ENCODE results near the gene LGR6. TPM values are rescaled to one million over a fixed set of nuclear protein-coding genes. Genes with fewer than 3 reads are reported as not detected.

The LGR6 gene
- total RNA-seq, 6 donors from 2014 or later = 0.46 to 5.2 (median 1.1) TPM

- DNase-seq (no peak), ATAC-seq (ENCODE audit: low FRiP score in 2 of 2) (no peak)
- Histone ChIP-seq H3K4me3 (peak overlapping the region in 3 of 4 donors; percentile 28 to 47 (median 40)), H3K27me3 (no peaks in the 10 kb centered on the region), H3K9me3 (no peaks in the 10 kb centered on the region), H3K4me1 (peaks cover 8 to 45% (median 35%) of the 10 kb centered on the region in 4 donors), H3K27ac (peak overlapping the region in 3 of 4 donors; percentile 73 to 93 (median 89)), H3K36me3 (no peaks in the 10 kb centered on the region)
- 81 to 88% methylated on average over 7 to 9 of the region's 10 CpGs for WGBS, 2 donors
- TF ChIP-seq POLR2A (IDR thresholded peaks at IDR 0.05) = no peak
- TF ChIP-seq CTCF (IDR thresholded peaks at IDR 0.05) = no peak
- no peak for TF ChIP-seq POLR2AphosphoS5 (IDR thresholded peaks at IDR 0.05)
- TF ChIP-seq EP300 (IDR thresholded peaks at IDR 0.05) = no peak
These were observed 34.6 kb upstream of the LGR6 start for GRCh38 chr1:202158810-202159533.

- peak overlapping the region in 3 of 4 donors; percentile 28 to 47 (median 40) for H3K4me3 ChIP-seq
- WGBS, 2 donors = 68 to 74% methylated on average over 8 to 12 of the region's 16 CpGs
- DNase-seq (peak in 1 of 2 donors; percentile 56), ATAC-seq (ENCODE audit: low FRiP score in 2 of 2) (no peak)
- H3K9me3 ChIP-seq = no peaks in the 10 kb centered on the region
- no peaks in the 10 kb centered on the region for H3K36me3 ChIP-seq
- H3K4me1 ChIP-seq = peaks cover 8 to 44% (median 33%) of the 10 kb centered on the region in 4 donors
- H3K27me3 ChIP-seq = no peaks in the 10 kb centered on the region
- H3K27ac ChIP-seq = peak overlapping the region; percentile 67 to 93 (median 81)
- TF ChIP-seq POLR2AphosphoS5 (IDR thresholded peaks at IDR 0.05) (no peak), CTCF (IDR thresholded peaks at IDR 0.05) (no peak), EP300 (IDR thresholded peaks at IDR 0.05) (no peak), POLR2A (IDR thresholded peaks at IDR 0.05) (no peak)
These were observed 33.8 kb upstream of the LGR6 start for GRCh38 chr1:202159534-202160371.

GRCh38 chr1:202160377-202160940 lies 33.1 kb upstream of the LGR6 start, which contains the start of gene PTPN7:
TSS of gene PTPN7 (minus strand) at chr1:202160602. CDS start at chr1:202159402, 1,200 bp downstream.
- no peaks in the 10 kb centered on the region for H3K36me3 ChIP-seq
- peak within 1 kb of the TSS; percentile 67 to 93 (median 81) for H3K27ac ChIP-seq
- 52 to 59% methylated on average over 17 of the region's 17 CpGs for WGBS, 2 donors
- TF ChIP-seq CTCF (IDR thresholded peaks at IDR 0.05) (peak in 5 of 6 experiments; percentile 12 to 33 (median 24)), EP300 (IDR thresholded peaks at IDR 0.05) (no peak)
- peak; percentile 11 to 70 for ATAC-seq (ENCODE audit: low FRiP score in 2 of 2)
- H3K27me3 ChIP-seq = no peaks in the 10 kb centered on the region
- peaks cover 2 to 37% (median 26%) of the 10 kb centered on the region in 4 donors for H3K4me1 ChIP-seq
- DNase-seq = peak; percentile 61 to 86
- peak within 1 kb of the TSS in 3 of 4 donors; percentile 28 to 47 (median 40) for H3K4me3 ChIP-seq
- H3K9me3 ChIP-seq = no peaks in the 10 kb centered on the region

DNA sequence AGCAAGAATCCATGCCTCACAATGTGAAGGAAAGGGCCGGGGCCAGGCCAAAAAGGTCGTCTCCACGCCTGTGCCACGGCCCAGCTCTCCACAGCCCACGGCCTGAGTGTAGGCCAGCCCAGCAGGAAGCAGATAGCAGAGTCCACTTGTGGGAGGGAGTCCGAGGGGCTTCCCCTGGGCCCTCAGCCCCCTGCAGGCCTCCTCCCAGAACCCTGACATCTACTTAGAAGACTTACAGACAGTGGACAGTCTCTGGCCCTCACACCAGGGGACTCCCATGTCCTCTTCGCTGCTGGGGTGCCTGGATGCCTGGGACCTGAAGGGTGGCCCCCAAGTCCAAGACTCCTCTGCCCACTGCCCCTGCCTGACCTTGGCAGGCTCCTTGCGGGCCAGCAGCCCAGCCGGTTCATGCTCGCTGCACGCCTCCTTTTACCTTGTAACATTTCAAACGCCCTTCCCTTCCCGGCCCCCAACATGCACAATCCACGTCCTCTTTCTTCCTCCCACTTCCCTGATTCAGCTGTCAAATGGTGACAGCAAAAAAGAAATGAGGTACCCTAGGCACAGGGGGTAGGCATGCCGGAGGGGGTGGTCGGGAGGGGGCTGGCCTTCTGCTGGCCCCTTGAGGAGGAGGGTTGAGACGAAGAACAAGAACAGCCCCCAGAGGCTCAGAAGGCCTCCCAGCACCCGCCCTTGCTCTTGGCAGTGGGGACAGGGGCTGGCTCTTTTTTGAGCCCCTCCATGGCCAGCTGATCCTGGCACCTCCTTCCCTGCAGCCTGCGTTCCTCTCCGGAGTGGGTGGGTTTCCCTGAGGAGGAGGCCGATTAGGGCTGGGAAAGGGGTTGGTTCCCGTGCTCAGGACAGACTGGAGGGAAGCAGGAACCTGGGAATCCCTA lies 32.2 kb upstream of the LGR6 start:
- H3K27me3 ChIP-seq = no peaks in the 10 kb centered on the region
- TF ChIP-seq POLR2AphosphoS5 (IDR thresholded peaks at IDR 0.05) (no peak), POLR2A (IDR thresholded peaks at IDR 0.05) (no peak), EP300 (IDR thresholded peaks at IDR 0.05) (no peak), CTCF (IDR thresholded peaks at IDR 0.05) (no peak)
- peak overlapping the region in 1 of 4 donors; percentile 47 for H3K4me3 ChIP-seq
- peaks cover 0 to 34% (median 24%) of the 10 kb centered on the region in 4 donors for H3K4me1 ChIP-seq
- H3K27ac ChIP-seq = peak overlapping the region; percentile 35 to 93 (median 81)
- DNase-seq (no peak), ATAC-seq (ENCODE audit: low FRiP score in 2 of 2) (no peak)
- 51 to 74% methylated on average over 19 to 22 of the region's 22 CpGs for WGBS, 2 donors
- no peaks in the 10 kb centered on the region for H3K9me3 ChIP-seq
- no peaks in the 10 kb centered on the region for H3K36me3 ChIP-seq

Measured in upper lobe of left lung (tissue), 6 donors.